A549 (cell line): ENCODE data around the gene DST. TPM values are rescaled to one million over a fixed set of nuclear protein-coding genes. Genes with fewer than 3 reads are reported as not detected.

Experiments
- ATAC-seq, 2 experiments: fragments of 200-7000 bp in 1 of 2; fragments of >200 bp in 1 of 2; cut with Nextera tagmentation in 1 of 2; cut with Tn5 transposase in 1 of 2; 3 replicates each; pipeline versions ENCODE4 v1.8.0 to v1.9.1; 2018 to 2020; ENCODE audit warnings: mild to moderate bottlenecking in 1 of 2, moderate library complexity in 1 of 2
- CTCF ChIA-PET: fragments of 300-600 bp; sonication (Branson Sonifier 250); formaldehyde crosslinking; extraction: SDS; loops from one replicate; lab custom pipeline; 2021; ENCODE audit warnings: antibody characterized with exemption, inconsistent platforms; lab: Yijun Ruan, JAX
- POLR2A ChIA-PET: fragments of 350-600 bp; formaldehyde crosslinking; extraction: SDS; loops from one replicate; lab custom pipeline; 2021; ENCODE audit warnings: antibody characterized with exemption, inconsistent platforms; lab: Yijun Ruan, JAX
- DNase-seq, 2 experiments: peaks; one replicate each; pipeline versions ENCODE4 v3.0.0 to v3.0.0-alpha.2; 2011 to 2016; ENCODE audit warnings: low read depth in 1 of 2, low spot score in 1 of 2
- FAIRE-seq: peaks from 2 replicates; lab custom pipeline; 2011; peaks lifted over from hg19 to GRCh38; lab: Jason Lieb, UNC
- H3K27ac ChIP-seq, 2 experiments: fragments of >200 bp; sonication (Bioruptor Twin); formaldehyde crosslinking; 3 replicates each; pipeline ENCODE4 v1.5.1; 2016 to 2017
- H3K4me1 ChIP-seq: fragments of >200 bp; sonication (Bioruptor Twin); formaldehyde crosslinking; 3 replicates; pipeline ENCODE4 v1.6.1; 2016
- H3K4me2 ChIP-seq: fragments of >200 bp; sonication (Bioruptor Twin); formaldehyde crosslinking; 3 replicates; pipeline ENCODE4 v1.6.1; 2016
- H3K4me3 ChIP-seq: fragments of >200 bp; sonication (Bioruptor Twin); formaldehyde crosslinking; 3 replicates; pipeline ENCODE4 v1.5.1; 2016
- H3K9me3 ChIP-seq: fragments of >200 bp; sonication (Bioruptor Twin); formaldehyde crosslinking; 3 replicates; pipeline ENCODE4 v1.6.1; 2016
- CEBPB ChIP-seq, 2 experiments: fragments of >200 bp in 1 of 2; sonication (Bioruptor Twin) in 1 of 2; formaldehyde crosslinking in 1 of 2; IDR thresholded peaks; 2 replicates each; pipeline ENCODE4 v1.6.1; 2012 to 2016
- CHD4 ChIP-seq: fragments of 200-600 bp; sonication (generic); IDR thresholded peaks from 2 replicates; pipeline ENCODE4 v1.6.1; 2016; ENCODE audit warnings: antibody characterized with exemption, mild to moderate bottlenecking, borderline replicate concordance
- FOSB ChIP-seq: fragments of 250-450 bp; sonication (Bioruptor Pico); IDR thresholded peaks from 2 replicates; pipeline ENCODE4 v1.5.0; 2020; ENCODE audit warnings: mild to moderate bottlenecking, moderate library complexity
- FOSL2 ChIP-seq, 2 experiments: fragments of 450-650 bp in 1 of 2; fragments of >200 bp in 1 of 2; sonication (Bioruptor Twin) in 1 of 2; formaldehyde crosslinking; IDR thresholded peaks; 2 replicates each; pipeline versions ENCODE4 v1.5.0 to v1.6.1; 2016 to 2020; ENCODE audit warnings: mild to moderate bottlenecking in 1 of 2, moderate library complexity in 1 of 2
- HMGXB4 ChIP-seq: fragments of 250-450 bp; sonication (Bioruptor Pico); IDR thresholded peaks from 2 replicates; pipeline ENCODE4 v1.5.0; 2021; ENCODE audit warnings: mild to moderate bottlenecking, moderate library complexity, borderline replicate concordance
- JUN ChIP-seq, 2 experiments: fragments of >200 bp; sonication (Bioruptor Twin); formaldehyde crosslinking; IDR thresholded peaks; 2 replicates in 1 of 2; 3 replicates in 1 of 2; pipeline ENCODE4 v1.6.1; 2016 to 2017
- NFE2L2 ChIP-seq: fragments of 150-350 bp; conservative IDR thresholded peaks from 2 replicates; pipeline ENCODE4 v1.6.1; 2014; ENCODE audit warnings: low read length
- NR3C1 ChIP-seq: fragments of >200 bp; sonication (Bioruptor Twin); formaldehyde crosslinking; IDR thresholded peaks from 3 replicates; pipeline ENCODE4 v1.6.1; 2017
- PBX3 ChIP-seq: IDR thresholded peaks from 2 replicates; pipeline ENCODE4 v1.6.1; 2012
- PHF8 ChIP-seq: fragments of 200-600 bp; sonication (generic); IDR thresholded peaks from 2 replicates; pipeline ENCODE4 v1.6.1; 2016; ENCODE audit warnings: low read depth, mild to moderate bottlenecking, antibody characterized with exemption, moderate library complexity, borderline replicate concordance
- RCOR1 ChIP-seq: fragments of 150-350 bp; IDR thresholded peaks from 2 replicates; pipeline ENCODE4 v1.6.1; 2014; ENCODE audit warnings: antibody characterized with exemption, low read length, low read depth
- RNF2 ChIP-seq: fragments of 200-600 bp; sonication (generic); IDR thresholded peaks from 2 replicates; pipeline ENCODE4 v1.6.1; 2016; ENCODE audit warnings: low read depth, mild to moderate bottlenecking, antibody characterized with exemption, moderate library complexity, borderline replicate concordance
- ZC3H11A ChIP-seq: fragments of 450-650 bp; IDR thresholded peaks from 2 replicates; pipeline ENCODE4 v1.6.1; 2014; ENCODE audit warnings: antibody characterized with exemption, mild to moderate bottlenecking
- WGBS: methylation state at CpG from one replicate; pipeline ENCODE4 v1.1.6; 2017; ENCODE audit errors: missing lambda C conversion rate; 5-methylcytosine and 5-hydroxymethylcytosine counted together
- polyA plus RNA-seq, 4 experiments: library from polyadenylated mRNA; depleted of rRNA in 3 of 4; stranded (reverse); fragments of >200 nt; fragmentation: RNase III in 1 of 4; extraction: RNeasy Plus Mini Kit Qiagen cat#74134 plus additional on column Dnase treatment in 1 of 4; gene quantifications; 2 replicates in 3 of 4; 3 replicates in 1 of 4; pipeline ENCODE4 v1.2.3, GENCODE V29; 2011 to 2017
- TF ChIP-seq, protein P1 (sequence below): IDR thresholded peaks from 2 replicates; pipeline ENCODE4 v1.6.1; 2012
- TF ChIP-seq, protein P2 (sequence below): fragments of >200 bp; sonication (Bioruptor Twin); formaldehyde crosslinking; IDR thresholded peaks from 2 replicates; pipeline ENCODE4 v1.6.1; 2016

The DST gene
- polyA plus RNA-seq, 2 of the 4 experiments (the other 2 are of a cell fraction) = 32.4 to 99.0 TPM

DNA sequence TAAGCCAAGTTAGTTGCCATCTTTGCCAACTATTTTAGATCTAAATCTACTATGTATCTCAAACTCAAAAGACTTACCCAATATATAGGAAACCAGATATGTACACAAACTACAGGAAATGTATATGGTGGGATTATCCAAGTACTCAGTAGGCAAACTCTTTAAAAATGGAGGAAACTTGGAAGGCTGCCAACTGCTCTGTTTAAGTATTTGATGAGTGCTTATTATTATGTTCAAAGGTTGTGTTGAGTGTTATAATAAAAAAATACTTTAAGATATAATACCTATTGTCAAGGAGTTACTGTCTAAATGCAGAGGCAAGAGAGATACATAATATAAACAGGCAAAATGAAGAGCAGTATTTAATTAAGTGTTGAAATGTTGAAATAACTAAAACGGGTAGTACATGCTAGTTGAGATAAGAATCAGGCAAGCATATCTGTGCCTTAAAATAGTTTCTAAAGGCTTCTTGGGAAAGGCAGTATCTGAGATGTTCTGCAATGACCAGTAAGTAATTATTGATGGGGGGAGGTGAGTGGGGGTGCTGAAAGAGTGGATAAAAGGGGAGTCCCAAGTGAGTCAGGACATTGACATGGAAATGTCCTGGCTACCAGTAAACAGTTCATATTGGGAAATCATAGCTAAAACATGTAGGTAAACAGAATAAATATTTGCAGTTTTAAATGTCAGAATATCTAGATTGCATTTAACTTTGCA is 6.5 kb upstream of the DST start:
- WGBS = 14% methylated on average over 1 of the region's 1 CpG
- peak overlapping the region; percentile 9 to 76 for H3K27ac ChIP-seq
- ATAC-seq = peak in 1 of 2 experiments; percentile 39; a peak in 1 of 6 replicates
- peak overlapping the region; percentile 60 for H3K4me2 ChIP-seq
- peaks cover 65% of the 10 kb centered on the region for H3K4me1 ChIP-seq
- H3K9me3 ChIP-seq = no peaks in the 10 kb centered on the region
- FAIRE-seq = no peak
- H3K4me3 ChIP-seq = no peak overlapping the region
- CTCF ChIA-PET = interaction anchor here (1.1 to 1.6 kb wide), 4 partner anchors 11 to 338 kb away, joined by 3 to 9 read pairs (median 6); no protein-coding TSS in a partner anchor
- TF ChIP-seq, protein P1, sequence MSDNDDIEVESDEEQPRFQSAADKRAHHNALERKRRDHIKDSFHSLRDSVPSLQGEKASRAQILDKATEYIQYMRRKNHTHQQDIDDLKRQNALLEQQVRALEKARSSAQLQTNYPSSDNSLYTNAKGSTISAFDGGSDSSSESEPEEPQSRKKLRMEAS = no peak
- TF ChIP-seq NR3C1 (no peak), FOSL2 (IDR thresholded peaks at IDR 0.05) (no peak), FOSL2 (CRISPR knock-in tag; IDR thresholded peaks at IDR 0.05) (peak; percentile 53), CEBPB (IDR thresholded peaks at IDR 0.05) (0 out of 4 replicates have a peak, but pooled peaks of 1 of the 2 experiments have one; percentile 12)
- POLR2A ChIA-PET = no interaction called here
- peak in 1 of 2 experiments; percentile 26 for DNase-seq

DNA sequence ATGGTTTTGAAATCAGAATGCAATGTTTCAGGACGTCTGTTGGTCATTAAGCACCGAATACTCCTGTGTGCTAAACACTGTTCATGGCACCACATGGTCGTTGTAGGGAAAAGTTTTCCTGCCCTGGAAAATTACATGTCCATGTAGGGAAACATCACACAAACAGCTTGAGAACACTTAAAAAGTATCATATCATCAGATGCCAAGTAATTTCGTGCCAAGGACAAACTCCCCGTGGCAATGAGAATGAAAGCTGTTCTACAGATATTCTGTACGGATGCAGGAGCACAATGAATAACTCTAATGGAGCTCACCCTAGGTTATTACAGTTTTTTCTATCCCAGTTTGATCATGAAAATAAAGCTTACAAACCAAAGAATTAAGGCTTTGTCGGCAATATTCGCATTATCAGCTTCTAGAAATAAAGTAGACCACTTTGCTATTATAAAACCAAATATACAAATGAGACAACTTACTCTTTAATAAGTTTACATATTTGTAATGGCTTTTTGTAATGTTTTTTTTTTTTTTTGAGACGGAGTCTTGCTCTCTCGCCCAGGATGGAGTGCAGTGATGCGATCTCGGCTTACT is 4.6 kb upstream of the DST start:
- FAIRE-seq = no peak
- peaks cover 66% of the 10 kb centered on the region for H3K4me1 ChIP-seq
- no peaks in the 10 kb centered on the region for H3K9me3 ChIP-seq
- no peak overlapping the region for H3K4me2 ChIP-seq
- POLR2A ChIA-PET = no interaction called here
- DNase-seq = no peak
- H3K27ac ChIP-seq = no peak overlapping the region
- TF ChIP-seq PHF8 = no peak
- H3K4me3 ChIP-seq = no peak overlapping the region
- 94% methylated on average over 12 of the region's 12 CpGs for WGBS
- no peak for ATAC-seq
- CTCF ChIA-PET = interaction anchor here (1.0 kb wide), 1 partner anchor 50 kb away, joined by 5 read pairs; no protein-coding TSS in a partner anchor

- Histone ChIP-seq H3K4me1 (peaks cover 65% of the 10 kb centered on the region), H3K4me3 (no peak overlapping the region), H3K27ac (peak overlapping the region; percentile 44 to 73; a peak in 4 of 6 replicates), H3K4me2 (no peak overlapping the region), H3K9me3 (no peaks in the 10 kb centered on the region)
- ATAC-seq (no peak), FAIRE-seq (no peak), DNase-seq (no peak)
- ChIA-PET CTCF (interaction anchor here (1.2 to 2.5 kb wide), 5 partner anchors 9 to 54 kb away, joined by 3 to 8 read pairs (median 3); no protein-coding TSS in a partner anchor), POLR2A (no interaction called here)
- WGBS = 91% methylated on average over 5 of the region's 5 CpGs
- TF ChIP-seq HMGXB4 (no peak), RCOR1 (no peak), NFE2L2 (no peak), PBX3 (no peak), JUN (IDR thresholded peaks at IDR 0.05) (no peak), RNF2 (no peak), CHD4 (no peak), ZC3H11A (no peak), FOSB (CRISPR knock-in tag) (no peak)
- TF ChIP-seq, protein P2, sequence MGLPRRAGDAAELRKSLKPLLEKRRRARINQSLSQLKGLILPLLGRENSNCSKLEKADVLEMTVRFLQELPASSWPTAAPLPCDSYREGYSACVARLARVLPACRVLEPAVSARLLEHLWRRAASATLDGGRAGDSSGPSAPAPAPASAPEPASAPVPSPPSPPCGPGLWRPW = no peak
Observed at GRCh38 chr6:56644366-56644765, 1.7 kb upstream of the DST start.
